ENCODE data around the gene PRM3. TPM values are rescaled to one million over a fixed set of nuclear protein-coding genes. Genes with fewer than 3 reads are reported as not detected.

Gene PRM3
- total RNA-seq, 2 experiments from 2014 or later: not detected

- Histone ChIP-seq H3K9me3 (ENCODE audit: low read length) (no peaks in the 10 kb centered on the region), H2AFZ (ENCODE audit: low read length) (no peak overlapping the region), H4K20me1 (ENCODE audit: insufficient read depth, low read length) (no peaks in the 10 kb centered on the region), H3K9me2 (ENCODE audit: insufficient read depth, low read length) (no peaks in the 10 kb centered on the region), H3K36me3 (ENCODE audit: insufficient read depth, low read length) (no peaks in the 10 kb centered on the region), H3K79me2 (ENCODE audit: insufficient read depth, low read depth, low read length) (no peaks in the 10 kb centered on the region), H3K4me3 (ENCODE audit: low read depth, low read length, poor library complexity, severe bottlenecking) (no peak overlapping the region), H3K27ac (ENCODE audit: low read depth, low read length, poor library complexity, severe bottlenecking) (no peak overlapping the region), H3K4me1 (ENCODE audit: insufficient read depth, low read length, poor library complexity, severe bottlenecking) (peaks cover 12% of the 10 kb centered on the region), H3K4me2 (ENCODE audit: low read length) (no peak overlapping the region)
- intact Hi-C loops (cut with micrococcal nuclease; ENCODE audit: unreplicated experiment): no loop called here
- POLR2A ChIA-PET: no interaction called here
- DNase-seq (ENCODE audit: low spot score): no peak
- CTCF ChIA-PET (ENCODE audit: unreplicated experiment): no interaction called here
- TF ChIP-seq CTCF (conservative IDR thresholded peaks at IDR 0.05; ENCODE audit: low read length) (no peak), EZH2phosphoT487 (IDR thresholded peaks at IDR 0.05; ENCODE audit: borderline replicate concordance, low read depth, low read length) (no peak)
- BruUV-seq (replicated peaks): no TSS peak
These were observed 4.3 kb upstream of the PRM3 start for GRCh38 chr16:11277607-11278337.

DNA sequence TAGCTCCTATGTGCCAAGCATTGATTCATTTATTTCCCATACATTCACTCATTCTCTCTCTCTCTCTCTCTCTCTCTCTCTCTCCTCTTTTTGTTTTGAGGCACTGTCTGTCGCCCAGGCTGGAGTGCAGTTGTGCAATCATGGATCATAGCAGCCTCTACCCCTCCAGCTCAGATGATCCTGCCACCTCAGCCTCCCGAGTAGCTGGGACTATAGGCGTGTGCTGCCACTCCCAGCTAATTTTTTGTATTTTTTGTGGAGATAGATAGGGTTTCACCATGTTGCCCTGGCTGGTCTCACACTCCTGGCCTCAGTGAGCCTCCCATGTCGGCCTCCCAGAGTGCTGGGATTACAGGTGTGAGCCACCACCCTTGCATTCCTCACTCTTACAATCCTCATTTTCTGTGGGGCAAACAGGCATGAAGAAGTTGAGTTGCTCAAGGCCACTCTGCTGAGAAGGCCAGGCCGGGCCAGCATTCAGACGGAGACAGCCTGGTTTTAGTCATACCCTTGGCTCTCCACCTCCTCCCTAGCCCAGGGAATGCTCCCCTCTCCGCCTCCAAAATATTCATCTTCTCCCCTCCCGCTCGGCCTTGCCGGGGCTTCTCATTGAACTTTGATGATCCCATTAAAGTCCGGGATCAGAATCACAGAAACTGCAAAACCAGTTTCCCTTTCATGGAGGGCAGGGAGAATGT lies 3.6 kb upstream of the PRM3 start:
- Histone ChIP-seq H3K4me1 (ENCODE audit: insufficient read depth, low read length, poor library complexity, severe bottlenecking) (peaks cover 12% of the 10 kb centered on the region), H3K27ac (ENCODE audit: low read depth, low read length, poor library complexity, severe bottlenecking) (no peak overlapping the region), H3K79me2 (ENCODE audit: insufficient read depth, low read depth, low read length) (no peaks in the 10 kb centered on the region), H3K9me3 (ENCODE audit: low read length) (no peaks in the 10 kb centered on the region), H4K20me1 (ENCODE audit: insufficient read depth, low read length) (no peaks in the 10 kb centered on the region), H2AFZ (ENCODE audit: low read length) (no peak overlapping the region), H3K4me3 (ENCODE audit: low read depth, low read length, poor library complexity, severe bottlenecking) (no peak overlapping the region), H3K9me2 (ENCODE audit: insufficient read depth, low read length) (no peaks in the 10 kb centered on the region), H3K4me2 (ENCODE audit: low read length) (no peak overlapping the region), H3K36me3 (ENCODE audit: insufficient read depth, low read length) (no peaks in the 10 kb centered on the region)
- TF ChIP-seq CTCF (conservative IDR thresholded peaks at IDR 0.05; ENCODE audit: low read length) (no peak), EZH2phosphoT487 (IDR thresholded peaks at IDR 0.05; ENCODE audit: borderline replicate concordance, low read depth, low read length) (no peak)
- BruUV-seq (replicated peaks): no TSS peak
- POLR2A ChIA-PET: interaction anchor here (0.6 kb wide), 2 partner anchors 9 to 19 kb away, joined by 3 to 4 read pairs; no protein-coding TSS in a partner anchor
- no peak for DNase-seq (ENCODE audit: low spot score)
- intact Hi-C loops (cut with micrococcal nuclease; ENCODE audit: unreplicated experiment): no loop called here
- CTCF ChIA-PET (ENCODE audit: unreplicated experiment): no interaction called here
